NCI-H510A treated with DMSO at 0.1 percent for 48 hours (cell line): ENCODE measurements around the gene PROS1.
"Not testable (repeated sequence)": the region's sequence is repeated elsewhere in the genome, so short reads cannot be mapped to it uniquely, and the experiment has no call there.

Experiments used
- DNase-seq: peaks from one replicate; lab custom pipeline; 2025; lab: John Stamatoyannopoulos, UW

Gene PROS1

GRCh38 chr3:93873412-93873811 is 100.3 kb downstream of the PROS1 start:
- not testable (repeated sequence) for DNase-seq

- DNase-seq: no peak
Observed at GRCh38 chr3:93867425-93867824, 106.3 kb downstream of the PROS1 start.

DNA sequence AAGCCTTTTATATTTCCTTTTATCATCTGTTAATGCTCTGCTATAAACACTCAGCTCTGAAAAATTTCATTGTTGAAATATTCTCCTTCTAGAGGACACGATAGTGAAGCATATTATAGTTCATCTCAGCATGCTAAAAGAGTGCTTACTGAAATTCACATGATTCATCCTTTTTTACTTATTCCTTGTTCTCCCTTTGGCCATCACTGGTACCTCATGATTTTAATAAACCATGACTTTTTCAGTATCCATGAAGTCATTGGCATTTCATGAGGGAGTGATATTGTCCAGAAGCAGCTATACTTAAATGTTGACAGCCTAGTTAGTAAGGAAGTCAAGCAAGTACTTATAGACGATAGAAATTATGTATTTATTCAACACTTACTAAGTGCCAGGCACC is 112.7 kb downstream of the PROS1 start:
- DNase-seq: no peak

DNA sequence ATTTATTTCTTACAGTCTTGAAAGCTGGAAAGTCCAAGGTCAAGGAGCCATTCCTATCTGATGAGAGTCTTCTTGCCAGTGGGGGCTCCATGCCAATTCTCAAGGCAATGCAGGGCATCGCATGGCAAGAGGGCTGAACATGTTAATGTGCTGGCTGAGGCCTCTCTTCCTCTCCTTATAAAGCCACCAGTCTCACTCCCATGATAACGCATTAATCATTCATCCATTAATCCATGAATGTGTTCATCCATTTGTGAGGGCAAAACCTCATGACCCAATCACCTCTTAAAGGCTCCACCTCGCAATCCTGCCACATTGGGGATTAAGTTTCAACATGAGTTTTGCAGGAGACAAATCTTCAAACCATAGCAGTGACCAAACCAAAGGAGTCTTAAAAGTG is 118.3 kb downstream of the PROS1 start:
- no peak for DNase-seq

GRCh38 chr3:93852228-93852627 is 121.5 kb downstream of the PROS1 start:
- not testable (repeated sequence) for DNase-seq

DNA sequence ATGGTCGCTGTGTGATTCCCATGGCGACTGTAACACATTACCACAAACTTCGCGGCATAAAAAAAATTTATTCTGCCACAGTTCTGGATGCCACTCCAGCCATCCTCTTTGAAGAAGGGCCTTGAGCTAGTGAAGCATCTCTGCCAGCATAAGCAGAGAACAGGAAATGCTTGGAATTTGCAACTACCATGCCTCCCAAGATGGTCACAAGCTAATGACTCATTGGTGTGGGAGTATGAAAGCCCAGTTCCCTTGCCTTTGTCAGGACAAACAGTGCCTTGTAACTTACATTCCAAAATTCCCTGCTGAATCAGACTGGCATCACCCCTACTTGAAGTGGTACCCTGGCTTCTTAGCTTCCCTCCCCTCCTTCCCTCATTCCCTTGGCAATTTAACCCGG is 129.7 kb downstream of the PROS1 start:
- DNase-seq: no peak

DNA sequence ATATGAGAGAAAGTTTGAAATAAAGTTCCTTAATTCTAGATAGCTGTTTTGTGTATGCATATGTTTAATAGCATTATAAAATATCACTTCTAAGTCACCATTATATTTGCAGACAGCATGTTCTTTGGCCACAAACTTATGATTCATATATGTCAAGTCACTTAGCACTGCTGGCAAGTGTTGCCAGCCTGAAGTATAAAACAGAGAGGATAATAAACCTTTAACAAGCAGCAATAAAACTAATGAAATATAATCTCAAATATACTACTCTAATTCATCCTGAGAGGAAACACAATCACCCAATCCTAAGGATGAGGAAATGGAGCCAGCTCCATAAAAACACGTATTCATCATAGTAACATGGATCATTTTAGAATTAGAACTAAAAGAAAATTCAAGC is 134.5 kb downstream of the PROS1 start:
- not testable (repeated sequence) for DNase-seq
